GM19240 (cell line): ENCODE results near the gene YEATS4.
"Not testable (repeated sequence)": the region's sequence is repeated elsewhere in the genome, so short reads cannot be mapped to it uniquely, and the experiment has no call there.

Experiments
- DNase-seq: peaks from one replicate; pipeline ENCODE4 v3.0.0; 2011; ENCODE audit warnings: low spot score; ENCODE audit not compliant: insufficient read length

Gene YEATS4

GRCh38 chr12:69359531-69360347 is at the start of gene YEATS4:
Gene YEATS4, plus strand, starts transcription at chr12:69359743. Its CDS starts 230 bp downstream, at chr12:69359973.
- peak; percentile 80 for DNase-seq

- DNase-seq, result no peak
These were observed 46.3 kb upstream of the YEATS4 start for GRCh38 chr12:69313209-69313608.

GRCh38 chr12:69316784-69317183 is 42.8 kb upstream of the YEATS4 start:
- DNase-seq, result not testable (repeated sequence)

- not testable (repeated sequence) for DNase-seq
These were observed 42.3 kb upstream of the YEATS4 start for GRCh38 chr12:69317233-69317632.

- DNase-seq, result no peak
These were observed 41.3 kb upstream of the YEATS4 start for GRCh38 chr12:69318225-69318624.

- DNase-seq, result no peak
These were observed 38.2 kb upstream of the YEATS4 start for GRCh38 chr12:69321351-69321750.

GRCh38 chr12:69324797-69325466 is 34.6 kb upstream of the YEATS4 start:
- no peak for DNase-seq

GRCh38 chr12:69328426-69328825 is 31.1 kb upstream of the YEATS4 start:
- DNase-seq, result no peak

- no peak for DNase-seq
These were observed 29.7 kb upstream of the YEATS4 start for GRCh38 chr12:69329669-69330428.

DNA sequence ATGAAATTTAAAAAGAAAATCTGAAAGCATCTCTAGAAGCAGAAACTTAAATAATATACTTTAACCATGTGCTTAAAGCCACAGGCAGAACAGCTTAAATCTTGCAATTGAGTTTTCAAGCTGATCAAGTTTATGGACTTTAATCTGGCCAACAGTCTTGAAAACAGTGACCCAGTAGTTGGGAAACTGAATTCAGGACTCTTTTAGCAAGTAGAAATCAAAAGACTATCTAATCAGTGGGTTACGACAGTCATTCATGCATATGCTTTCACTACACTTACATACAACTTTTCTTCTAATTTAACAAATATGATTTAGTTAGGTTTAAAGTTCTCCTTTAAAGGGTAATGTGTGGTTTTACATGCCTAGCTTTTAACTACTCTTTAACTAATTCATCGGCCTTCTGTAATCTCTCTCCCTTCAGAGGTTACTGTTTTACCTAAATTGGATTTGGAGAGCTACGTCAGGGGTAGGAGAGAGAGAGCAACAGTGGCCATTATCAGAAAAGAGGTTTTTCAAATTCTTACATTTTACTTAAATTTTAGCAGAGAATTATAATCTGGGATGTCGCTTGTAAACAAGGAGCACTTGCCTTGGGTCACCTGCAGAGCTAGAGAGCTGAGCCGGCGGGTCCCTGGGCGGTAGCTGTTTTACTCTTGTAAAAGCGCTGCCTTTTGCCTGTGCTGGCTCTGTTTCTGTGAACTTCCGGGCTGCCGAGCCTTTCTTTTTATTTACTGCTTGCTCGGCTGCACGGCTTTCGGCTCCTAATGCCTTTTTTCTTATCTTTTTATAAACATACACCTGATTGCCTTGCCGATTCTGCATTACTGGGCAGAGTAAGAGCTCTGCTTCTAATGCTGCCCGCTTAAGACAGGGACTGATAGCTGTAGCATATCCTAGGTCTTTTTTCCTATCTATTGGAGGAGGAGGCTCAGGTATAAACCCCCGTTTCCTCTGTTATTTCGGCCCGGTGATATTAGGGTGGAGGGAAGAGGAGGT is 28.8 kb upstream of the YEATS4 start:
- peak; percentile 8 for DNase-seq

- no peak for DNase-seq
These were observed 28.0 kb upstream of the YEATS4 start for GRCh38 chr12:69331519-69331908.

DNA sequence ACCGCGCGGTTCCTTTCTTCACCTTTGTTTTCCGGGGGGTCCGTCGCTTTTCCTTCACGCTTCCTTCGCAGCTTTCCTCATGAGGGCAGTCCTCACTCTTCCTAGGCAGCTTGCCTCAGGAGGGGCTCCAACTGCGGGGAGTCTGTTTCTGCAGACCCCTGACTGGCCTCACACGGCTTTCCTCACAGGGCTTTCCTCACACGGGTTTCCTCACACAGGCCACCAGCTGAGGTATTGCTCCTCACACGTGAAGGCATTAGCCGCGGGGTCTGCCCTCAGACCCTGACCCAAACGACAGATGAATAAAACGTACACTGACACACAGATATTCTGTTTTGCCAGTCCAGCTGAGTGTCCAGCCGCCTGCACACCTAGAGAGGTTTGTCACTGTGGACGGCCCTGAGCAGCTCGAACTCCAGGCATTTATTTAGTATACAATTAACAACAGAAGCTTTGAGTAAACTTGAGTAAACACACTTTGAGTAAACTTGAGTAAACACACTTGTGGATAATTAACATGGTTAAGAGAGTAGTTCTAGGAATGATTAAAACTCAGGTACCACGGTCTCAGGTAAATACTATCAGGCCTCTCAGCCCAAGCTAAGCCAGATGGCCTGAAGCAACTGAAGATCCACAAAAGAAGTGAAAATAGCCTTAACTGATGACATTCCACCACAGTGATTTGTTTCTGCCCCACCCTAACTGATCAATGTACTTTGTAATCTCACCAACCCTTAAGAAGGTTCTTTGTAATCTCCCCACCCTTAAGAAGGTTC is 27.4 kb upstream of the YEATS4 start:
- no peak for DNase-seq

DNA sequence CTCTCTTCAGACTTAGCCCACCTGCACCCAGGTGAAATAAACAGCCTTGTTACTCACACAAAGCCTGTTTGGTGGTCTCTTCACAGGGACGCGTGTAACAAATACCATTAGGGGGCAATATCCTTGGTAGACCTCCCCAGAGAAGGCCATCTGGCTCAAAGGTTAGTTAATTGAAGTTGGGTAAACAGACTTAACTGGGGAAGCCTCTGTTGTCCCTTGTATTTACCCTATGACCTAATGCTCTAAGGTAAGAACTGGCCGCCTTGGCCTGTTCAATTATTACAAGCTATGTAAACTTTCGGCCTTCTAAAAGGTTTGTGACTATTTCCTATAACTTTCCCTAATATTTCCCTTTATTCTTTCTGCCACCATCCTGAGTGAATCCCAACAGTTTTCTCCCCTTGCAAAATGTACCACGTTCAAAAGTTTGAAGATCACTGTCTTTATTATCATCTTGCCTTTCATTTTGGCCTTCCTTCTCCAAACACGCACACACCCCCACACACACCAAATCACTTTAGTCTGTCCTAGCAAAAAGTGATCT is 26.7 kb upstream of the YEATS4 start:
- no peak for DNase-seq

DNA sequence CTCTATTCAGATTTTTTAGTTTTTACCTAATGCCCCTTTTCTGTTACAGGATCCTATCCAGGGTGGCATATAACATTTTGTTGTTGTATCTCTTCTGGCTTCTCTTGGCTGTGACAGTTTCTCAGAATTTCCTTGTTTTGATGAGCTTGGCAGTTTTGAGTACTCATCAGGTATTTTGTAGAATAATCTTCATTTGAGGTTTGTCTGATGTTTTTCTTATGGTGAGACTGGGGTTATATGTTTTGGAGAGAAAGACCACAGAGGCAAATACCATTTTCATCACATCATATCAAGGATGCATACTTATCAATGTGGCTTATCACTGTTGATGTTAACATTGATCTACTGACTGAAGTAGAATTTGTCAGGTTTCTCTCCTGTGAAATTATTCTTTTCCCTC is 25.4 kb upstream of the YEATS4 start:
- no peak for DNase-seq

GRCh38 chr12:69337311-69338090 is 22.0 kb upstream of the YEATS4 start:
- DNase-seq, result no peak

DNA sequence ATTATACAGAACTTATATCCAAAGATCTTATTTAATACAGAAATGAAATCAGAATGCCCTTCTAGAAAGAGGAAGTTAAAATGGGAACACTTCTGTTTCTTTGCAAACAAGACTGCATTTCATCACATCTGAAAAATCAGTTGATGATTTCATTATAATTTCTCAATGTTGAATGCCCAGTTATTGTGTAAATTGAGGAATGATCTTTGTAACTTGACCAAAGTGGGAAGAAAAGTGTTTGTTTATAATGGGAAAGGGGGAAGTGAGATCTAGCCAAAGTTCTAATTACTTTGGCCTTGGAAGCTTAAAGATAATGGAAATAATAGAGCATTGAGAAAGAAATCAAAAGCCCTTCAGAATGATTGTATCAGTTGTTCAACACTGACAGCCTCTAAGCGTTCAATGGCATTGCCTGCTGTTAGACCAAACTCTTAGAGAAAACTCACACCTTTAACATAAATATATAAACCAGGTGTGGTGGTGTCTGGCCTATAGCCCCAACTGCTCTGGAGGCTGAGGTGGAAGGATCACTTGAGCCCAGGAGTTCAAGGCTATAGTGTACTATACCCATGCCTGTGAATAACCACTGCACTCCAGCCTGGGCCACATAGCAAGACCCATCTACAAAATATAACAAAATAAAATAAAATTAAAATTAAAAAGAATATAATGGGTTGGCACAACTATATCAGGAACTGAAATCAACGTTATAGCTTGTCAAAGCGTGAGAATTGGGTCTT is 21.3 kb upstream of the YEATS4 start:
- no peak for DNase-seq

DNA sequence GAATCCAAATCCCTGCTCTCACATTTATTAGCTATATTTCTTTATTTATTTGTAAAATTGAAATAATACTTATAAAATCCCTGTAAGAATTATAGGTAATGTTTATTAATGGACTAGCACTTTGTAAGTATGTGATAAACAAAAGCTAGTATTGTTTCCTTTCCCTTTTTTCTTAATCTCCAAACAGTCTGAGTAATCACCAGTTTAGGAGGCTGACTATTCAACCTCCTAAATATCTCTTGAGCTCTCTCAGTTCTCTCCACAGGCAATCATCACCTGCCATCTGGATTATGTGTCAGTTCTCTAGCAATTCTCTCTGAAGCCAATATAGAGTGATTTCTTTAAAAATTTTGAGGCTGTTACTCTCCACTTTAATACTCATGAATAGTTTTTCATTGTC is 20.6 kb upstream of the YEATS4 start:
- no peak for DNase-seq

- no peak for DNase-seq
These were observed 19.5 kb upstream of the YEATS4 start for GRCh38 chr12:69339999-69340398.
